ENCODE results near the gene TMEM200A.

The TMEM200A gene

DNA sequence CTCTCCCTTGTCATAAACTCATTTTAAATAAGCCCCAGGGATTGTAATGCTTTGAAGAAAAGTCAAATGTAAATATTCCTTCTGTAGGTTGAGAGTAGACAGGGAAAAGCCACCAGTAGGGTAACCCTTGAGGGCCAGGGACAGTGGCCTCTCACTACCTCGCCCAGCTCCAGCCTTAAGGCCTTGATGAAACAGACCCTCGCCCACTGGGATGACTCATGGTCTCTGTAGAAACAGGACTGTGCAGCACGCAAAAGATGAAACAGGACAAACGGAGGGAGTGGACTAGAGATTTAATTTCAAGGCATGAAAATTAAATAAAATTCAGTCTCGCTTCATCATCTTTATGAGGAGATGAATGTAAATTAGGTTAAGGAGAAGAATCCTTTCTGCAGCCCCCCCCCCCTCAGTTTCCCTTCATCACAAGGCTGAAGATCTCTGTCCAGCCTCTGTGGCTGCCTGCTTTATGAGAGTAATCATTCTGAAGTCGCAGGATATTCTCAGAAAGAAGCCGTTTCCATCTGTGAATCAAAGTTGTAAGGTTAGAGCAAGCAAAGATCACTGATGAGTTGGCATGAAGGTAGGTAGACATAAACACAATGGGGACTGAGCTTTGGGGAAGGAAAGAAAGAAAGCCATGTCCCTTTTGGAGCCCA, 60.4 kb downstream of the TMEM200A start:
- no peak for DNase-seq

GRCh38 chr6:130431346-130431852, 65.6 kb downstream of the TMEM200A start:
- DNase-seq = no peak

DNA sequence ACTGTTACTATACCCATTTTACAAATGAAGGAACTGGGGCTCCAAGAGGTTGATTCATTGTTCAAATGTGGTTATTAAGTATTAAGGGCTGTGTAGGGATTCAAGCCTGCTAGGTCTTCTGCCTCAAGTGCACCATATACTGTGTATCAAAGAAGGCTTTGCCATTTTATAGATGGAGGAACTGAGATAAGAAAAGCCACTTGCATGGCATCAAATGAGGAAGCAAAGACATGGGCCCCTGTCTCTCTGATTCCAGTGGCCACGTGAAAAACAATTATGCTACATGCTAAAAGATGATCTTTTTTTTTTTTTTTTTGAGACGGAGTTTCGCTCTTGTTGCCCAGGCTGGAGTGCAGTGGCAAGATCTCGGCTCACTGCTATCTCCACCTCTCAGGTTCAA, 67.0 kb downstream of the TMEM200A start:
- DNase-seq = no peak

- DNase-seq = no peak
These were observed 68.5 kb downstream of the TMEM200A start for GRCh38 chr6:130434174-130434873.

- no peak for DNase-seq
These were observed 69.4 kb downstream of the TMEM200A start for GRCh38 chr6:130435181-130435580.

- no peak for DNase-seq
These were observed 72.1 kb downstream of the TMEM200A start for GRCh38 chr6:130437961-130438360.

GRCh38 chr6:130447374-130447773, 81.6 kb downstream of the TMEM200A start:
- DNase-seq = no peak

- no peak for DNase-seq
These were observed 86.5 kb downstream of the TMEM200A start for GRCh38 chr6:130452336-130452735.

DNA sequence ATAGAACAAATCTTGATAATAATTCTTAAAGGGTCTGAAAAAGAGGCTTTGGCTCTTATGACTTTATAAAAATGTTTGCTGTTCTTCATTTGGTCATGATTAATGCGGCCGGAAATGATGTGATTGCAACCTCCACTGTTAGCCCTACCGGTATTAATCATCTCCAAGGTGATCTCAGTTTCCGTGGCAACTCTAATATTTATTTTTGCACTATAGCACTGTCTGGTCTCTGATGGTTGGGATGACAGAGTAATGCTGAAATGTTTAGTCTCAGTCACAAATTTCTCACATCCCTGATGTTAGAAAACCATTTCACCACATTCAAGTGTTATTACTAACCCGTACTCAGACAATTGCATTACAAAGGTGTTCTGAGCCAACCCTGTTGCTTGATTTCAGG, 87.4 kb downstream of the TMEM200A start:
- no peak for DNase-seq

DNA sequence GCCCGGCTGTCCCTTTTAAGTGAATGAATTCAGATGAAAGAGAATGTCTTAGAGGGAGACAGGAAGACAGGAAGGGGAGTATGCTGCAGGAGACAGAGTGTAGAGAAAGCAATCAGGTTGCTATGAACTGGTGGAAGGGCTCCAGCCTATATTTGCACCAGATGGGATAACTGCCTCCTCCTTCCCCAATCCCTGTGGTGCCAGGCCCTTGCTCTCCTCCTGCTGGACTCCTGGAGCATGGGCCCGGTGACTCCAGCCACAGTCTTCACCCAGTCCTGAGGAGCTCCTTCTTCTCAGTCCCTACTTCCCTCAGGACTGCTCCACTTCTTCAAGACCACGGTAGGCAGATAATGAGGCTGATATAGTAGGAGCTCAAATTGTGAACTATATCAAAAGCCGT, 91.8 kb downstream of the TMEM200A start:
- DNase-seq = no peak

DNA sequence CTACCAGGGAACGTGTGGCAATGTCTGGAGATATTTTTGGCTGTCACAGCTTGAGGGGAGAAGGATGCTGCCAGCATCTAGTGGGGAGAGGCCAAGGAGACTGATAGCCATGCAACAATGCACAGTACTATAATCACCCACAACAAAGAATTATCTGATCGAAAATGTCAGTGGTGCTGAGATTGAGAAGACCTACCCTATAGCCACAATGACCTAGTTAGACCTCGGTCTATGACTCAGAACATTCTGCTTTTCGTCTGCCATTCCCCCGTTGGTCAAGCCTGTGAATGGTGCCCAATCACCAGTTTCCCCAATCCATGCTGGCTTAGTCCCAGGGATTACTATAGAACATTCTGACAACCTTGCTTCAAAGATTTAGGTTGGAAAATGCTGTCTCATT, 93.5 kb downstream of the TMEM200A start:
- DNase-seq = no peak

- no peak for DNase-seq
These were observed 95.1 kb downstream of the TMEM200A start for GRCh38 chr6:130460934-130461333.

DNA sequence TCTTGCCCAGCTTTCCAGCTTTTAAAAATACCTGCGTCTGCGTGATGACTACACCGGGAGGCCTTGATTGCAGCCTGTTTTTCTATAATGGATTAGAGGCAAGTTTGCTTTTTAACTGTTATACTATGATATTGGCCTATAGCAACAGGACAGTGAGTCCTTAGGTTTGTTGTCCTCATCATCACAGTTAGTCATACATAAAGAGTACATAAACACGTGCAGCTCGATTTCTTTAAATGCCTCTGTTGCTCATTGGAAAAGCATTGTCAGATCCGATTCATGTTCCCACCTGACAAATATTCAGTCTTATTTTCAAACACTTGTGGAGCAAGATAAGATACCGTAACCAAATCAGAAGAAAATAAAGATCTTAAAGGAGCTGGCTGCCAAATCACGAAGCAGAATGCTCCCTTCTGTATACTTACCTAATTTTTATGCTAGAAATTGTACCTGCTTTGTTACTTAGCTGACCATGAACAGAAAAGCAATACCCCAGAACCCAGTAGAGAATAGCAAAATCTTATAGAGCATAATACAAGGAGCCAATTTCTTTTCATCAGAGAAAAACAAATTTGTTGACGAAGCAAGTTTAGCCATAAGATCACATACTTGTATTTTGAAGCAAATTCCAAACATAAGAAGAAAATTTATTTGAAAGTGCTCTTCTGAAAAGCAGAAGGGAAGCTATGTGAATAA, 100.4 kb downstream of the TMEM200A start:
- DNase-seq = no peak

- DNase-seq = no peak
These were observed 100.9 kb downstream of the TMEM200A start for GRCh38 chr6:130466748-130467061.

DNA sequence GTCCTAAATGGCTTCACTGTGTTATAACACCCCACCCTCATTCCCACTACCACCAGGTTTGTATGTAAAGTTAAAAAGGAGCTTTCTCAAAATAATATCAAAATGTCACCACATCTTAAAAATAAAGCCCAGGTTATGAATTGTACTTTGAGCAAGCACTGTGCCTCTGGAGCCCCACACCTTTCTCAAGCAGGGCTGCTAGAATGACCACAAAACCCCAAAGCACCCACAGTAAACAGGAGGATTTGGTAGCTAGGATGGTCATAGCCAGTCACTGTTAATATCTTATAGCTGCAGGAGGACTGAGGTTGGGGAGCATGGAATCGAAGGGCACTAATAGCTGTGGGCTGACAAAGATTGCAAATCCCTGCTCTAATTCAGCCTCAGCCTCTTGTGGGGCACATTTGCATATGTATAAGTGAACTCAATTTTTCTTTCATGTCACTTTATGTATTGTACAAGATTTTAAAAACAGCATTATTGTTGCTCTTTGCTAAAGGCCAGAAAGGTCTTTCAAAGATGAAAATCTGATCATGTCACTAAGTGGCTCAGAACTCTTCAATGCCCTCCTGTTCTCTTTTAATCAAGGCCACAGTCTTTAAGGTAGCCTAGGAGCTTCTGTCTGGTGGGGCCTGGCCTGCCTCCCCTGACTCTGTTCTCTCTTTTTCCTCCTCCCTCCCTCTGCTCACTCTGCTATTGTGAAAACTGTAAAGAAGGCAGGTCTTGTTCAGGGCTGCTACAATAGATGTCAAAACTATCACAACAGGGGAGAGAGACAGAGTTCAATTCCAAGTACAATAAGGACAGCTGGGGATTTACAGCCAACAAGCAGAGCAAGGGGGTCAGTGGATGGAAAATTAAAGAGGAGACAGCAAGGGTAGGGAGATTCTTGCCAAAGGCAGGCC, 101.6 kb downstream of the TMEM200A start:
- DNase-seq = no peak

DNA sequence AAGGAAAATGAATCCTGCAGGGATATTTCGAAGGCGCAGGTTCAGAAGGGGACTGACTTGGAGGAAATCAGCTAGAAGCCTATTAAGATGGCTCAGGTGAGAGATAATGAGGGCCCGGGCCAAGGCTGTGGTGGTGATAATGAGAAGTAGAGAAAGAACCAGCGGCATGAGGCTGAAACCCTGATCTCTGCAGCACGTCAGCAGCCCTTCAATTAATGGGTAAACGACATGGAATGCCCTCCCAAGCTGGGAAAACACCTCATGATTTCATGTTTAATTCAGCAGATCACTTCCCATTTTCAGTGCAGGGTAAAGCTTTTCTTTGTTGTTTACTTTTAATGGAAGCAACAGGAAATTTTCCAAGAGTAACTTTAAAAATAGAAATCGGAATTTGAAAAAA, 104.9 kb downstream of the TMEM200A start:
- no peak for DNase-seq

DNA sequence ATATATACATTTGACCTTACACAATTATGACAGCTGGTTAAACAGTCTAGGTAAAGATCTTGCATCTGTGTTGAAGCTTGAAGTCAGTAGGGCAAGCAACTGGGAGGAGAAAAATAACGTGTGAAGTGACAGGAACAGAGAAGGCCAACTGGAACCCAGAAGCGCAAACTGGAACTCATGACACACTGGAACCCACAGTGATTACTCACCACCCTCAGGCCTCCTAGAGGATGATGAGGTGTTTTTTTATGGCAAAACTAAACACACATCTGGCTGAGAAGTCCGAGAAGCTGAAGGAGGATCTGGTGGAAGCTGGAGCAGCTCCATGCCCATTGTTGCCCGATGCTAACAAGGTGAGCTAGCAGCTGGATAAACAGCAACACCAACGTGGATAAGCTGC, 108.1 kb downstream of the TMEM200A start:
- DNase-seq = no peak

DNA sequence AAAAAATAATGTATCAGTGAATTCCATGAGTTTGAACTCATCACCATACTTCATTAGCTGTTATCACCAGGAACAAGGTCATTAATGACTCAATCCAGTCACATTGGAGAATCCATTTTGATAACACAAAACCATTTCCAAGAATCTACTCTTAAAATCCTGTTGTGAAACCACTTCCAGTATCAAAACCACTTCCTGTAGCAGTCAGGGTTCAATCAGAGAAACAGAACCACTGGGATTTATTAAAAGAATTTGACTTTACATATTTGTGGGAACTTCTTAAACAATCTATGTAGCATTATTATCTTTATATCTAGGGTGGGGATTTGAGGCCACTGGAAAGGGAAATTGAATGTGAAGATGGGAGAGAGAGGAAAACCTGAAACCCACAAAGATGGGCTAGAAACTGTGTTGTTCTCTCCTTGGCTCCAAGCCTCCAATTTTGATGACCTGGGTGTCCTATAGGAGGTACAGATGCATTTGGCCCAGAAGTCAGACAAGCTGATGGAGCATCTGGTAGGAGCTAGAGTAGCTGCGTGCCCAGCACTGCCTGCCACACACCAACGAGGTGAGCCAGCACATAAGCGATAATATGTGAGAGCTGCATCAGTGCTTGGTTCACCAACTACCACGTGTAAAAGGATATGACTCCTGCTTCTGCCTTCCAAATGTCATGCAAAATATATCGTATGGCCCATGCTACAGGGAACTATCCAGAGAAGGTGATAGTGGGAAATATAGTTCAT, 117.0 kb downstream of the TMEM200A start:
- peak in 1 of 4 experiments; percentile 2 for DNase-seq

GRCh38 chr6:130485870-130486269, 120.1 kb downstream of the TMEM200A start:
- no peak for DNase-seq

GRCh38 chr6:130486417-130486816, 120.6 kb downstream of the TMEM200A start:
- DNase-seq = no peak

DNA sequence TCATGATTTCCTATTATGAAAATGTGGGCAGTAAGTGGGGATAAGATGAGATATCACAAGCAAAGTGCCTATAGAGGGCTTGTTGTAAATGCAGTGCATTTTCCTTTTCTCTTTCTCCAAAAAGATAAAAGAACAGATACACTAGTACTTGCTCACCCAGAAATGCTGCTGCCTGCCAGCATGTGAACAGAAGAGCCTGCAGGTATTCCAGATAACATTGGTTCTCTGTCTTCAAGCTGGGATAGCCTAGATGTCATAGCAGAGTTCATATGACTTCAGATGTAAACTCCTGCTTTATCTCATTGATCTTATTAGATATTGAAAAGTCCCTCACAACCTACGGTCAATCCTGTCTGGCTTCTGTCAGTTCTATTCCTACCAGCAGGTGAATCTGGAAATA, 123.7 kb downstream of the TMEM200A start:
- DNase-seq = no peak
